Activated CD4-positive, alpha-beta T cell treated with anti-CD3 and anti-CD28 coated beads, Interleukin-10, Interleukin-2, amounts not matched to agents 100 ng/mL and 50 ng/mL, durations not matched to agents 16 hours and 8 hours (primary cell): ENCODE results near the gene ANKRA2.
"Not testable (repeated sequence)": the region's sequence is repeated elsewhere in the genome, so short reads cannot be mapped to it uniquely, and the experiment has no call there.

Experiments used
- DNase-seq: peaks from one replicate; pipeline ENCODE4 v3.0.0-alpha.2; 2020

ANKRA2 gene

DNA sequence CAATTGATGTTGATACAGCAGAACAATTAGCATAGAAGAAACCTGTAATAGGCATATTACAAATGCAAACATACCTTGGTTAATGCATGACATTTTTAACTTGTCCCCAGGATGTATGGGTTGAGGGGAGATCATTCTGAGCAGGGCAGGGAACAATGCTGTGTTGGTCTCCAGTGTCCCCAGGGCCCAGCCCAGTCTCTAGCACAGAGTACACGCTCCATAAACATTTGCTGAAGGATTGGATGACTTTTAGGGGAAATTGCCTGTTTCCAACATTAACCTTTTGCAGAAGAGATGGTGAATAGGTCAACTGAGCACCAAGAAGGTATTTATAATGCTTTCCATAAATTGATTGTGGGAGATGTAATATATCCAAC lies 20.0 kb downstream of the ANKRA2 start:
- no peak for DNase-seq

DNA sequence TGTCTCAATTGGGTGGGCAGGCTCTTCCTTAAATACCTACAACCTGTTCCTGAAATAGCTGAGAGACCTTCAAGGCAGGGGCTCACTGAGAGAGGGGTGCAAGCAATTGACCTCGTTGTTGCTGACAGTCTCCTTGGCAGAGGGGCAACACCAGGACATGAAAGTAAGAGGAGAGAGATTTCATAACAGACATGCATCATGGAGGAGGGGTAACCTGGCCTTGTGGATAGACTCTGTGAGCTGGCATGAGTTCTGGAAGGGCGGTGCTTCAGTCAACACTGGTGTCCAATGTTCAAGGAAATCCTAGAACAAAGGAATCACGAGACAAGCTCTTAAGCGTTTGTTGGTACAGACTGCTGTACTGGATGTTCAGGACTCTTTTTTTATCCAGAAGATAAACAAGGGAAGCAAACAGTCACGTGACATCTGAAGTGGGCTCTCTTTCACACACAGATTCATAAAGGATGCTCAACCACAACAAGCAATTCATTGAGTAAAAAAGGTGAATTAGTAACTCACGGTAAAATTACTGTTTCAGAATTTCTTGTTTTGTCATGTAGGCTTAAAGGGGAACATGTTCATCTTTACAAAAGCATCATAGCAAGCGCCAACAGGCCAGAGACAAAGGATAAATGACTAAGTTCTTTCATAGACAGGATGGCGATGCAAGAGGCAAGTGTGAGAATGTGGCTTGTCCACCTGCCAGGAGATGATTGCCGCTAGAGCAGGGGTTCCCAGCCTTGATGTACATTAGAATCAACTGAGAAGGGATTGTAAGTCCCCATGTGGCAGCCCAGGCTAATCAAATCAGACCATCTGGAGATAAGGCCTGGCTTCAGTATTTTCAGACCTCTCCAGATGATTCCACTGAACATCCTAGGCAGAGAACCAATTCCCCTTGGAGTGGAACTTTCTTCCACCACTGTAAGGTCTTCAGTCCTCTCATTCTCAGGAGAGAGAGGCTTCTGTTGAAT lies 20.7 kb downstream of the ANKRA2 start:
- no peak for DNase-seq

GRCh38 chr5:73542020-73542419 lies 23.4 kb downstream of the ANKRA2 start:
- DNase-seq, result no peak

- no peak for DNase-seq
Observed at GRCh38 chr5:73540192-73540591, 25.2 kb downstream of the ANKRA2 start.

DNA sequence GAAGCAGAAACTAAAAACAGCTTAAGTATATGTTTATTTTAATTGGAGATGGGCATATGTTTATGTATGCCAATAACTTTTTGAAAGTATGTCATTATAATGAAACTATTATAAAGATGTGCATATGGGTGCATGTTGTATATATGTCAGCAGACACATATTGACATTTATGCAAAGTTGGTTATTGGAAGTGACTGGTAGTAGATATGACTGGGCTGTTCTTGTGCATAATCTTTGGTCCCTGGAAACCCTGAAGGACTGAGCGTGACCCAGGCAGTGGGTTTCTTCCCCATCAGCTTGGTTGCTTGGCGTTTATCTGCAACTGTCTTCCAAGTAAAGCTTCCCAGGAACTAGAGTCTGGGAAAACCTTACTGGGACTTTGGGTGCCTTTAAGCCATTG lies 25.7 kb downstream of the ANKRA2 start:
- DNase-seq, result no peak

GRCh38 chr5:73534971-73535370 lies 30.5 kb downstream of the ANKRA2 start:
- DNase-seq, result no peak

DNA sequence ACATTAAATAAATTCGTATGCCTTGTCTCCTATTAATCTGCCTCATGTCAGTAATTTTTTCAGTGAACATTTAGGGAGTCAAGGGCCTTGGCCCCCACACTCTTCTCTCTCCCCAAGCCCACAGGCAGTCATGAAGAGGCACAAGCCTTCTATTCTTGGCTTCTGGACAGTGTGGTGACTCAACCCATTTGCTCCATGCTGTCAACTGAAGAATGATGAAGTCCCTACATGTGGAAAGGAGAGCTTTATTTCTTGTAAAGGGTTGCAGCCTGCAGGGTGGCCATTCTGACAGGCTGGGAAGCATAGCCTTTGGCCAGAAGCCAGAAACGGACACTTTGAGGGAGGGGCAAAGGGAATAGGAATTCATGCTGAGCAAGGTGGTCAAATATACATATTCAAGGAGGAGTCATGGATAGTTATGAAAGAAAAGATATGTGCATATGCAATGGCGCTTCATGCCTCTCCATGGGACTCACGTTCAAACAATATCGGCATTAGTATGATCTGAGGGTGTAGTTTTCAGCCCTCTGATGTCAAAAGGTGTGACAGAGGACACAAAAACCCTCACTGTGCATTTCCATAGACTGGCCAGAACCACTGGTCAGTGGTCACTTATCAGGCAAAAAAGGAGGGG lies 31.3 kb downstream of the ANKRA2 start:
- DNase-seq, result no peak

DNA sequence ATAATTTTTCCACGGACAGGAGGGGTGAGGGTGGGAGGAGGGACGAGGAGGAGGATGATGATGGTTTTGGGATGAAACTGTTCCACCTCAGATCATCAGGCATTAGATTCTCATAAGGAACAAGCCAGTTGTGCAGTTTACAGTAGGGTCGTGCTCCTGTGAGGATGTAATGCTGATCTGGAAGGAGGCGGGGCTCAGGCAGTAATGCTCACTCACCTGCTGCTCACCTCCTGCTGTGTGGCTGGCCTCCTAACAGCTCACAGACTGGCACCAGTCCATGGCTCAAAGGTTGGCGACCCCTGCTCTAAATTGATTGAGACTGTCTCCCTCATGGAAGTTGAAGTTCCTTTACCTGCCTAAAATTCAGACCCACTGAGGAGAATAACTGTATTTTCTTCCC lies 33.2 kb downstream of the ANKRA2 start:
- DNase-seq, result no peak

DNA sequence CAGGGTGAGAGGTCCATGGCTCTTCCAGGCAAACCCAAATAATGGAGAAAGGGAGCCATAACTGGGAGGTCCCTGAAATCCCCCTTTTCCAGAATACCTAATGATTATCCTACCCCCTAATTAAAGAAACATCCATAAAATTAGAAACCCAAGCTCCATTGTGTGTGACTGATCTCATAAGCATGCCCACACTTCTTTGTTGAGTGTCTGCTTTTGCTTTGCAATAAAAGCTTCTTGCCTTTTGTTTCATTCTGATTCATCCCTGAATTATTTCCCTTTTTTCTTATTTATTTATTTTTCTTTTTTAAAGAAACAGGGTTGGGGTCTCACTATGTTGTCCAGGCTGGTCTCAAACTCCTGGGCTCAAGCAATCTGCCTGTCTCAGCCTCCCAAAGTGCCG lies 34.1 kb downstream of the ANKRA2 start:
- DNase-seq, result no peak

DNA sequence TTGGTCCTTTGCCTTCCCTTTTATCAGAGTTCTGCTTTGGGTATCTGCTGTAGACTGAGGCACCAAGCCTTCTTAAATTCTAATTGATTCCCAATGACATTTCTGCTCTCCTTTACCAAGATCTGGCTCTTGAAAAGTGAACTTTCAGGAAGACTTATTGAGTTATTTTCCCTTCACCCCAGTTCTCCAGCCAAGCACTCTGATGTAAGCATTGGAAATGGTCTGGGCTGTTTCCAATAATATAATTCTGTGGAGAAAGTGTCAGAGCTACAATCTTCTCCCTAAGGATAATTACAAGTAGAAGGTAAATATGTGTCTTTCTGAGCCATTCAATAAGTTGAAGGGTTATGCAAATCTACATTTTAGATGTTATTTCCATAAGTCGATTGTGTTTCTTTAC lies 36.4 kb downstream of the ANKRA2 start:
- DNase-seq, result no peak

GRCh38 chr5:73528248-73528647 lies 37.2 kb downstream of the ANKRA2 start:
- no peak for DNase-seq

DNA sequence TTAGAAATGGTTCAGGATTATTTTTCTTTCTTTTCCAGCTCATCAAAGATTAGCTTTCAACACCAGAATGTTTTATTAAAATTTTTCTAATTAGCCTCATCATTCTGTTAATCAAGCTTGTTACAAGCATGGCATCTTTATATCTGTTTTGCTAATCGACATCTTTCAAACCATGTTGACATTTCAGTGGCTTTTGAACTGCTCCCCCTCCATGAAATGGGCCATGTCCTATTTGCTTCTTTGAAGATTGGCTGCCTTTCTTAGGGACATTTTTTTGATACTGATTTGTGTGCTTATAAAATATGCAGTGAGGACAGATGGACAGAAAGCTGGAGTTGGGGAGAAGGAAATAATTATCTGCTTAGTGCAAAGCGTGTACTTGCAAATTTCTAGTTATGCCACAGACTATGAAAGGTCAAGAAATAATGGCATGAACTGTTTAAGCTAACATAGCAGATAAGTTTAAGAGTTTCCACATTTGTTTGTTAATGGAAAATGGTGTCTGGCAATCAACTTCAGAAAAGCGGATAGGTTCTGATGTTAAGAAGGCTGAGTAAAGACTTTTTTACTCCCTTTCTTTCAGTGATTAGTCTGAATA lies 39.7 kb downstream of the ANKRA2 start:
- DNase-seq, result no peak

DNA sequence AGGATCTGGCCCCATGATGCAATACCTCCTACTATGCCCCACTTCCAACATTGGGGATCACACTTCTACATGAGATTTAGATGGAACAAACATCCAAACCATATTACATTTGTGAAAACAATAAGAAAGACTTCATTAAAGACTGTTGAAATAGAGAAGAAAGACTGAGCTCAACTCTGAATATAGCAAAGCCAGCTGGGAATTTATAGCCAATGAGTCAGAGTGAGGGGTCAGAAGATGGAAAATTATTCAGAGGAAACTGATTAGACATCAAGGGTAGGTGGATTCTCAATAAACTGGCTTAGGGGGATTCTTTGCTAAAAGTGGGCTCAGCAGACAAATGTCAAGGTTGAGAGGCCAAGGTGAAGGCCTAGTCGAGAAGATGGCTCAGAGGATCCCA lies 41.6 kb downstream of the ANKRA2 start:
- DNase-seq, result no peak

GRCh38 chr5:73522989-73523388 lies 42.5 kb downstream of the ANKRA2 start:
- DNase-seq, result no peak

DNA sequence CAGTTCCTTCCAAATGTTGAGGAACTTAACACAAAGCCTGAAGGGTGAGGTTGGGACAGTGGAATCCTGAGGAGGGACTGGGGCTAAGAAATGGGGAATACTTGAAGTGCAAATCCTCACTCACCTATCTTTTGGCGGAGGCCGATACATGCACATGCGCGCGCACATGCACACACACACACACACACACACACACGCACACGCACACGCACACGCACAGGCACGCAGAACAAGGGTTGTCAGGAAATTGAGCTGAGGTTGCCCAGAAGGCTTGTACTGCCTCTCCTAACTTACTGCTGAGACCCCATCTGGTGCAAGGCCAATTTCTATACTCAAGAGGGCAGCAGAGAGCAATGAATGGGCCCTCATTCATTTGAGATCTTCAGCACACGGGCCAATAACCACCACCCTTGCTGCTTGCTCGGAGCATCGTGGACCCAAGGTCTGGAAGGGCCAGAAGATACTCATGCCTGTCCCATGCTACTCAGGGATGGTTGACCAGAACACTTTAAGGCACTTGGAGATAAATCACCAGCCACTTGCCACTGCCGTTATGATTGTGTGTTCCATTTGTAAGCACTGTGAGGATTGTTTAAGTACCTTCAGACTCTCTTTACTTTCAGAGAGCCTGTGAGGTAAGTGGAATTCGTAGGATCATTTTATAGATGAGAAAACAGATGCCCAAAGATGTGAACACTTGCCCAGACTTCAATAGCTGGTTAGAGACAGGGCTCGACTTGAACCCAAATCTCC lies 45.7 kb downstream of the ANKRA2 start:
- DNase-seq, result peak; percentile 89

DNA sequence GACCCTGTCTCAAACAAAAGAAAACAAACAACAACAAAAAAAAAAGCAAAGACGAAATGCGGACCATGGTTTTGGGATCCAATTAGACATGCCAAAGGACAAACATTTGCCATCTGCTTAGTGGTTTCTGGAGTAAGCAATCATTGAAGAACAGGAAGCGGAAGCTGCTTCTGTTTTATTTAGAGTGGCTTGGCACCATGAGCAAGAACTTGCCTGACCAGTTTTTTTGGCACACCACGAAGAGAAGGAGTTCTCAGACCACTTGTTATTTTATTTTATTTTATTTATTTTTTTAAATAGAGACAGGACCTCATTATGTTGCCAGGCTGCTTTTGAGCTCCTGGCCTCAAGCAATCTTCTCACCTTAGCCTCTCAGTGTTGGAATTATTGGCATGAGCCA lies 50.2 kb downstream of the ANKRA2 start:
- no peak for DNase-seq

DNA sequence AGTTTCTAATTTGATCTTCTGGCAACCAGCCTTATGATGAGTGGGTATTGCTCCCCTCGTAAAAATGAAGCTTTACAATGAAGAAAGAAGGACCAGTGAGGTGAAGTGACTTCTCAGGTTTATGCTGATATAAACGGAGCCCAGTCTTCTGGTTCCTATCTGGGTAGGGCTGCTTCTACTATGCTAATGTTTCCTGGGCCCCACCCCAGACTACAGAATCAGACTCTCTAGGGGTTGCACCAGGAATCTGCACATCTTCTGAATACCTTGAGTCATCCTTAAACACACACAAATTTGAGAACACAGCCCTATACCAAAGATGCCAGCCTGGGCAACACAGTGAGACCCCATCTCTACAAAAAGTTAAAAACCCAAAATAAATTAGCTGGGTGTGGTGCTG lies 51.0 kb downstream of the ANKRA2 start:
- no peak for DNase-seq

GRCh38 chr5:73513996-73514395 lies 51.4 kb downstream of the ANKRA2 start:
- DNase-seq, result no peak

DNA sequence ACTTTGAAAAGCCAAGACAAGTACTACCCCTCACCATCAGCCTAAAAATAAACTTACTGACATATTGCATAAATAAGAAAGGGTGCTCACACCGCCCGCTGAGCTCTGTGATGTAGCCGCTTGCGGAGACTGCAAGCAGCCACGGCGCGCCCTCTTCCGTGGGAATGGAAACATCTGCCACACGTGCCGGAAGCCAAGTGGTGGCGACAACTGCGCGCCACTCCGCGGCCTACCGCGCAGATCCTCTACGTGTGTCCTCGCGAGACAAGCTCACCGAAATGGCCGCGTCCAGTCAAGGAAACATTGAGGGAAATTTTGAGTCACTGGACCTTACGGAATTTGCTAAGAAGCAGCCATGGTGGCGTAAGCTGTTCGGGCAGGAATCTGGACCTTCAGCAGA lies 56.9 kb downstream of the ANKRA2 start:
- not testable (repeated sequence) for DNase-seq

DNA sequence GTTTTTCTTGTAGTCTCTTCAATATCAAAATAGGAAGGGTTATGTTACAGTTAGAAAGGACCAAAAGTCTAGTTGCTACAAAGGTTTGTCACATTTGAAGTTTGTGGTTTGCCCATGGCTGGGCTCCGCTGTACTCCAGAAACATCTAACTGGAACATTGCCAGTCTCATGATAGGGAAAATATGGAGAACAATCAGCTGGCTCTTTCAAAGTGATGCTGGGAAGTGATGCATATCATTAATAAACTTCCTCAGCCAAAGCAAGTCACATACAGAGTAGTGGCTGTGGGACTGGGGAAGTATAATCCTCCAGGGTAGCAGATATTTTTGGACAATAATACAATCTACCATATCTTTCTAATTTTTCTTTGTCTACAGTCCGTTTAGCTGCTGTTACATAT lies 58.4 kb downstream of the ANKRA2 start:
- no peak for DNase-seq

DNA sequence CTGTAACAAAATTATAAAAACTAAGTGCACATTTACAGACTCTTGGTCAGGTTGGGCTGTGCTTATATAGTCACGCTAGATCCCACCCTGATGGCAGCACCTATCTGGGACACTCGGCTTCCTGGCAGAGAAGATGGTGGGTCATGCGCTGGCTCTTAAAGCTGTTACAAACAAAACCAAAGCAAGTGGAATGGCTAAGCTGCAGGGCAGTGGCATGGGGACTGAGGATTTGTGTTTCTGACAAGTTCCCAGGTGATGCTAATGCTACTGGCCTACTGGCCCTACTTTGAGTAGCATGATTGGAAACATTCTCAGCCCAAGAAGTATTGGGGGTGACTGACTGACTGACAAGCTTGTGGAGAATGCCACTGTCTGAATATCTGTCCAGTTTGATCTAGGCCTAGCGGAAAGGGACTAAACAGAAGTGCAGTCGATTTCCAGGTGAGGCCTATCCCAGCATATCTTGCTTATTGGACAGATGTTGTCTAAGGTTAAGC lies 58.9 kb downstream of the ANKRA2 start:
- DNase-seq, result no peak
